Ovary (tissue), 3 donors: ENCODE data around the gene ACVR2B.

Experiments
- POLR2A ChIP-seq: fragments of 450-650 bp; IDR thresholded peaks from one replicate; pipeline ENCODE4 v1.6.1; 2017; ENCODE audit warnings: antibody characterized with exemption, mild to moderate bottlenecking, moderate library complexity
- TF ChIP-seq, protein P1 (sequence below), 3 donors: fragments of 450-650 bp in 2 of 3; fragments of 200-600 bp in 1 of 3; IDR thresholded peaks; one replicate each; pipeline versions ENCODE4 v1.5.1 to v1.8.0; 2016 to 2022; ENCODE audit warnings: antibody characterized with exemption in 3 of 3, mild to moderate bottlenecking in 1 of 3
- donor health status: DM: no; HTN: no; CAD: no.

DNA sequence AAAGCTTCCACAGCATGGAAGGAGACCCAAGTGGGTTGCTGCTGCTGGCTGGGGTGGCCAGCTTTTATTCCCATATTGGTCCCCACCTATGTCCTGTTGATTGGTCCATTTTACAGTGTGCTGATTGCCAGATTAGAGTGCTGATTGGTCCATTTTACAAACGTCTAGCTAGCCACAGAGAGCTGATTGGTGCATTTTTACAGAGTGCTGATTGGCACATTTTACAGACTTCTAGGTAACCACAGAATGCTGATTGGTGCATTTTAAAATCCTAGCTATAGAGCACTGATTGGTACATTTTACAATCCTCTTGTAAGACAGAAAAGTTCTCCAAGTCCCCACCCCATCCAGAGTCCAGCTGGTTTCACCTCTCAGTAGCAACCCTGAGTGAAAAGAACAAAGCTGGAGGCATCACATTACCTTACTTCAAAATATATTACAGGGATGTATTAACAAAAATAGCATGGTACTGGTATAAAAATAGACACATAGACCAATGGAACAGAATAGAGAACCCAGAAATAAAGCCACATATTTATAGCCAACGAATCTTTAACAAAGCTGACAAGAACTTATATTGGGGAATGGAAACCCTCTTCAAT, 7.5 kb upstream of the ACVR2B start:
- no peak for TF ChIP-seq POLR2A
- TF ChIP-seq, protein P1, sequence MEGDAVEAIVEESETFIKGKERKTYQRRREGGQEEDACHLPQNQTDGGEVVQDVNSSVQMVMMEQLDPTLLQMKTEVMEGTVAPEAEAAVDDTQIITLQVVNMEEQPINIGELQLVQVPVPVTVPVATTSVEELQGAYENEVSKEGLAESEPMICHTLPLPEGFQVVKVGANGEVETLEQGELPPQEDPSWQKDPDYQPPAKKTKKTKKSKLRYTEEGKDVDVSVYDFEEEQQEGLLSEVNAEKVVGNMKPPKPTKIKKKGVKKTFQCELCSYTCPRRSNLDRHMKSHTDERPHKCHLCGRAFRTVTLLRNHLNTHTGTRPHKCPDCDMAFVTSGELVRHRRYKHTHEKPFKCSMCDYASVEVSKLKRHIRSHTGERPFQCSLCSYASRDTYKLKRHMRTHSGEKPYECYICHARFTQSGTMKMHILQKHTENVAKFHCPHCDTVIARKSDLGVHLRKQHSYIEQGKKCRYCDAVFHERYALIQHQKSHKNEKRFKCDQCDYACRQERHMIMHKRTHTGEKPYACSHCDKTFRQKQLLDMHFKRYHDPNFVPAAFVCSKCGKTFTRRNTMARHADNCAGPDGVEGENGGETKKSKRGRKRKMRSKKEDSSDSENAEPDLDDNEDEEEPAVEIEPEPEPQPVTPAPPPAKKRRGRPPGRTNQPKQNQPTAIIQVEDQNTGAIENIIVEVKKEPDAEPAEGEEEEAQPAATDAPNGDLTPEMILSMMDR (IDR thresholded peaks at IDR 0.05) = no peak
